IMR-90 (cell line): ENCODE results near the gene HPSE2. TPM values are rescaled to one million over a fixed set of nuclear protein-coding genes. Genes with fewer than 3 reads are reported as not detected.

Experiments
- ATAC-seq: fragments of 200-7000 bp; cut with Tn5 transposase; 2 replicates; pipeline ENCODE4 v1.9.1; 2020; ENCODE audit warnings: low read depth, mild to moderate bottlenecking, moderate library complexity
- BruUV-seq: library from RNA; stranded (reverse); fragments of 400-500 nt; replicated peaks from 2 replicates; lab custom pipeline; 2021; lab: Mats Ljungman, UMichigan
- CTCF ChIA-PET: fragments of 300-600 bp; formaldehyde crosslinking; extraction: SDS; loops from one replicate; lab custom pipeline; 2021; ENCODE audit warnings: antibody characterized with exemption; lab: Yijun Ruan, JAX
- POLR2A ChIA-PET: fragments of 300-600 bp; sonication (Branson Sonifier 250); formaldehyde crosslinking; loops from one replicate; lab custom pipeline; 2022; ENCODE audit warnings: antibody characterized with exemption; ENCODE audit not compliant: unreplicated experiment; lab: Charles Lee
- DNase-seq: peaks from one replicate; pipeline ENCODE4 v3.0.0; 2013
- H2AFZ ChIP-seq: replicated peaks from 2 replicates; pipeline ENCODE3; 2013; ENCODE audit warnings: low read length, mild to moderate bottlenecking; ENCODE audit not compliant: poor library complexity
- H2AK5ac ChIP-seq: 2 replicates; pipeline ENCODE4 v1.6.1; 2013; ENCODE audit warnings: low read depth, low read length, inconsistent platforms
- H2AK9ac ChIP-seq: replicated peaks from 2 replicates; pipeline ENCODE3; 2013; ENCODE audit warnings: mild to moderate bottlenecking, low read depth, low read length, moderate library complexity; ENCODE audit not compliant: poor library complexity
- H2BK120ac ChIP-seq: 2 replicates; pipeline ENCODE4 v1.6.1; 2013; ENCODE audit warnings: low read depth, low read length, inconsistent platforms
- H2BK15ac ChIP-seq: 3 replicates; pipeline ENCODE4 v1.6.1; 2013; ENCODE audit warnings: low read depth, low read length, inconsistent platforms
- H2BK20ac ChIP-seq: 2 replicates; pipeline ENCODE4 v1.6.1; 2013; ENCODE audit warnings: low read depth, mild to moderate bottlenecking, inconsistent platforms, low read length, moderate library complexity
- H2BK5ac ChIP-seq: 2 replicates; pipeline ENCODE4 v1.6.1; 2013; ENCODE audit warnings: mild to moderate bottlenecking, low read depth, low read length, inconsistent platforms; ENCODE audit not compliant: poor library complexity, severe bottlenecking
- H3K14ac ChIP-seq: replicated peaks from 2 replicates; pipeline ENCODE4 v1.6.1; 2013; ENCODE audit warnings: low read depth, low read length, inconsistent platforms
- H3K18ac ChIP-seq: 2 replicates; pipeline ENCODE4 v1.6.1; 2013; ENCODE audit warnings: low read depth, low read length, control low read depth
- H3K23ac ChIP-seq: 2 replicates; pipeline ENCODE4 v1.6.1; 2013; ENCODE audit warnings: low read depth, low read length, inconsistent platforms
- H3K27ac ChIP-seq: 2 replicates; pipeline ENCODE4 v1.5.1; 2013; ENCODE audit warnings: mild to moderate bottlenecking, control low read depth, low read length; ENCODE audit not compliant: insufficient read depth
- H3K27me3 ChIP-seq: 2 replicates; pipeline ENCODE4 v1.6.1; 2013; ENCODE audit warnings: low read length; ENCODE audit not compliant: control insufficient read depth, insufficient read depth
- H3K36me3 ChIP-seq: 2 replicates; pipeline ENCODE4 v1.6.1; 2013; ENCODE audit warnings: low read length, mixed read lengths; ENCODE audit not compliant: control insufficient read depth, insufficient read depth
- H3K4ac ChIP-seq: 2 replicates; pipeline ENCODE4 v1.6.1; 2013; ENCODE audit warnings: low read depth, low read length, inconsistent platforms
- H3K4me1 ChIP-seq: 2 replicates; pipeline ENCODE4 v1.6.1; 2013; ENCODE audit warnings: low read length, mixed read lengths; ENCODE audit not compliant: control insufficient read depth, insufficient read depth
- H3K4me2 ChIP-seq: 2 replicates; pipeline ENCODE4 v1.6.1; 2013; ENCODE audit warnings: low read depth, mild to moderate bottlenecking, control low read depth, low read length, moderate library complexity
- H3K4me3 ChIP-seq: 2 replicates; pipeline ENCODE4 v1.5.1; 2013; ENCODE audit warnings: low read depth, mild to moderate bottlenecking, control low read depth, low read length, moderate library complexity; ENCODE audit not compliant: insufficient read depth
- H3K56ac ChIP-seq: 2 replicates; pipeline ENCODE4 v1.6.1; 2013; ENCODE audit warnings: low read length, inconsistent platforms; ENCODE audit not compliant: insufficient read depth; ENCODE audit errors: extremely low read depth
- H3K79me1 ChIP-seq, 2 experiments: 2 replicates each; pipeline ENCODE4 v1.6.1; 2013; ENCODE audit warnings: low read length in 2 of 2, inconsistent platforms in 1 of 2, low read depth in 1 of 2
- H3K9ac ChIP-seq: 2 replicates; pipeline ENCODE4 v1.6.1; 2013; ENCODE audit warnings: low read depth, low read length, control low read depth
- H3K9me1 ChIP-seq: 2 replicates; pipeline ENCODE4 v1.6.1; 2013; ENCODE audit warnings: low read length, inconsistent platforms; ENCODE audit not compliant: insufficient read depth
- H3K9me3 ChIP-seq: 2 replicates; pipeline ENCODE4 v1.6.1; 2013; ENCODE audit warnings: low read length; ENCODE audit not compliant: control insufficient read depth, insufficient read depth
- H4K20me1 ChIP-seq: 2 replicates; pipeline ENCODE4 v1.6.1; 2013; ENCODE audit warnings: low read length, inconsistent platforms; ENCODE audit not compliant: insufficient read depth
- H4K5ac ChIP-seq: 2 replicates; pipeline ENCODE4 v1.6.1; 2013; ENCODE audit warnings: mild to moderate bottlenecking, low read depth, low read length, control low read depth
- H4K8ac ChIP-seq, 2 experiments: 2 replicates each; pipeline ENCODE4 v1.6.1; 2013; ENCODE audit warnings: low read depth in 2 of 2, low read length in 2 of 2, control low read depth in 1 of 2, inconsistent platforms in 1 of 2
- H4K91ac ChIP-seq: 2 replicates; pipeline ENCODE4 v1.6.1; 2013; ENCODE audit warnings: low read depth, low read length, inconsistent platforms; ENCODE audit not compliant: insufficient read depth
- NFE2L2 ChIP-seq: fragments of 150-350 bp; IDR thresholded peaks from 2 replicates; pipeline ENCODE4 v1.6.1; 2016; ENCODE audit warnings: low read depth, mild to moderate bottlenecking, low read length
- RFX5 ChIP-seq: IDR thresholded peaks from 2 replicates; pipeline ENCODE4 v1.8.0; 2012; ENCODE audit warnings: low read depth, mild to moderate bottlenecking, low read length, moderate library complexity
- WGBS, 2 experiments: methylation state at CpG; one replicate each; pipeline versions ENCODE4 v1.1.5 to v1.1.7; 2013; ENCODE audit warnings: missing lambda C conversion rate in 2 of 2; ENCODE audit not compliant: insufficient read length in 1 of 2; ENCODE audit errors: extremely low coverage in 2 of 2; 5-methylcytosine and 5-hydroxymethylcytosine counted together
- dilution Hi-C: fragments of 300-500 bp; cut with HindIII; formaldehyde crosslinking; loops from one replicate; pipeline ENCODE4 v1.14.3; 2018; ENCODE audit warnings: low sequenced_read_pairs; ENCODE audit not compliant: unreplicated experiment
- in situ Hi-C: fragments of 300-500 bp; cut with MboI; formaldehyde crosslinking; loops from 3 replicates; pipeline ENCODE4 v1.14.3; 2019; ENCODE audit warnings: low sequenced_read_pairs, inconsistent platforms, mixed read lengths
- intact Hi-C: fragments of 100-400 bp; cut with micrococcal nuclease; formaldehyde crosslinking; loops from 2 replicates; pipeline ENCODE4 v1.10.0; 2022
- polyA plus RNA-seq, 3 experiments: library from polyadenylated mRNA; depleted of rRNA; stranded (reverse); fragments of >200 nt; gene quantifications; 2 replicates each; pipeline ENCODE4 v1.2.3, GENCODE V29; 2012; ENCODE audit warnings: low replicate concordance in 1 of 3
- total RNA-seq: library from RNA; depleted of rRNA; stranded (reverse); fragments of >200 nt; gene quantifications from 2 replicates; pipeline ENCODE4 v1.2.3, GENCODE V29; 2012

HPSE2 gene
- total and polyA plus RNA-seq, 2 of the 4 experiments (the other 2 are of a cell fraction): not detected

- TF ChIP-seq NFE2L2 (no peak), RFX5 (no peak)
- H2AK5ac ChIP-seq: no peak overlapping the region
- no peak overlapping the region for H3K18ac ChIP-seq
- ATAC-seq (no peak), DNase-seq (no peak)
- CTCF ChIA-PET: no interaction called here
- no TSS peak for BruUV-seq
- H3K4ac ChIP-seq: no peak overlapping the region
- no peaks in the 10 kb centered on the region for H3K9me3 ChIP-seq
- H2BK5ac ChIP-seq: no peak overlapping the region
- no peak overlapping the region for H3K4me3 ChIP-seq
- H3K36me3 ChIP-seq: no peaks in the 10 kb centered on the region
- H4K91ac ChIP-seq: no peak overlapping the region
- no peaks in the 10 kb centered on the region for H4K20me1 ChIP-seq
- intact Hi-C loops: no loop called here
- no peak overlapping the region for H4K8ac ChIP-seq
- no peak overlapping the region for H3K4me2 ChIP-seq
- no peak overlapping the region for H2BK20ac ChIP-seq
- no peaks in the 10 kb centered on the region for H3K9me1 ChIP-seq
- H2AK9ac ChIP-seq: no peak overlapping the region
- H3K27me3 ChIP-seq: no peaks in the 10 kb centered on the region
- WGBS, 2 experiments: no CpG with 5 or more reads among the region's 3 CpGs
- in situ Hi-C loops: no loop called here
- no peak overlapping the region for H3K23ac ChIP-seq
- no peaks in the 10 kb centered on the region for H3K4me1 ChIP-seq
- no peak overlapping the region for H3K56ac ChIP-seq
- no peak overlapping the region for H2BK120ac ChIP-seq
- no peak overlapping the region for H3K14ac ChIP-seq
- dilution Hi-C loops: no loop called here
- no peak overlapping the region for H2BK15ac ChIP-seq
- no peak overlapping the region for H3K27ac ChIP-seq
- POLR2A ChIA-PET: no interaction called here
- H2AFZ ChIP-seq: no peak overlapping the region
- H3K79me1 ChIP-seq: no peaks in the 10 kb centered on the region
- no peak overlapping the region for H4K5ac ChIP-seq
- H3K9ac ChIP-seq: no peak overlapping the region
Observed at GRCh38 chr10:98899018-98899417, 336.6 kb downstream of the HPSE2 start.
